K562 (cell line): ENCODE data around the gene SLC66A3. TPM values are rescaled to one million over a fixed set of nuclear protein-coding genes. Genes with fewer than 3 reads are reported as not detected.
A peak's percentile ranks its signal among the peaks of the same experiment; 100 is the strongest.

Experiments used
- ARHGAP35 ChIP-seq: fragments of 450-650 bp; IDR thresholded peaks from 2 replicates; pipeline ENCODE4 v1.6.1; 2018; ENCODE audit not compliant: partially characterized antibody
- ELF1 ChIP-seq: fragments of 200-800 bp; sonication (Bioruptor generic); IDR thresholded peaks from 2 replicates; pipeline ENCODE4 v1.6.1; 2016; ENCODE audit warnings: missing genetic modification characterization, missing compliant biosample characterization
- KDM1A ChIP-seq, 2 experiments: fragments of 450-650 bp; IDR thresholded peaks; 2 replicates each; pipeline ENCODE4 v1.6.1; 2016; ENCODE audit warnings: mild to moderate bottlenecking in 2 of 2
- PHTF2 ChIP-seq: fragments of 250-450 bp; sonication (Bioruptor Pico); IDR thresholded peaks from 2 replicates; pipeline ENCODE4 v1.5.0; 2021; ENCODE audit warnings: mild to moderate bottlenecking
- RBM34 ChIP-seq: fragments of 200-400 bp; formaldehyde crosslinking; IDR thresholded peaks from 2 replicates; pipeline ENCODE4 v1.6.1; 2018; ENCODE audit warnings: low read length, borderline replicate concordance; ENCODE audit not compliant: insufficient read depth
- TBL1XR1 ChIP-seq, 2 experiments: IDR thresholded peaks; 2 replicates each; pipeline ENCODE4 v1.6.1; 2012; ENCODE audit warnings: improper control_type of control experiment in 2 of 2, low read length in 2 of 2, mild to moderate bottlenecking in 1 of 2
- U2AF2 ChIP-seq: fragments of 200-400 bp; formaldehyde crosslinking; optimal IDR thresholded peaks from 2 replicates; pipeline ENCODE3; 2017; ENCODE audit warnings: low read depth, mild to moderate bottlenecking, low read length
- ZMIZ1 ChIP-seq, 2 experiments: fragments of 150-350 bp in 1 of 2; IDR thresholded peaks; 2 replicates each; pipeline ENCODE4 v1.6.1; 2012 to 2016; ENCODE audit warnings: low read depth in 2 of 2, low read length in 2 of 2, mild to moderate bottlenecking in 1 of 2, moderate library complexity in 1 of 2
- ZNF354B ChIP-seq: fragments of 250-450 bp; sonication (Bioruptor Pico); IDR thresholded peaks from 2 replicates; pipeline ENCODE4 v1.4.0; 2020
- ZNF830 ChIP-seq: fragments of 250-450 bp; sonication (Bioruptor Pico); IDR thresholded peaks from 2 replicates; pipeline ENCODE4 v1.5.0; 2021; ENCODE audit warnings: mild to moderate bottlenecking
- polyA plus RNA-seq, 8 experiments: library from polyadenylated mRNA; depleted of rRNA in 4 of 8; stranded (reverse) in 5 of 8; unstranded in 3 of 8; fragments of >200 nt; fragmentation: Nextera tagmentation in 2 of 8; fragmentation: Illumina TruSeq in 1 of 8; extraction: Ambion mirVana in 2 of 8; extraction: Trizol in 1 of 8; gene quantifications; 2 replicates each; pipeline versions ENCODE4 v1.2.1 to v1.2.3, GENCODE V29; 2011 to 2014; ENCODE audit warnings: inconsistent platforms in 1 of 8, missing spikeins in 1 of 8
- total RNA-seq, 7 experiments: library from RNA; depleted of rRNA in 6 of 7; stranded (reverse); fragments of >200 nt in 6 of 7; fragmentation: Illumina TruSeq in 2 of 7; extraction: Trizol in 2 of 7; gene quantifications; 2 replicates each; pipeline versions ENCODE4 v1.2.1 to v1.2.3, GENCODE V29; 2011 to 2021; ENCODE audit warnings: low replicate concordance in 1 of 7
- TF ChIP-seq, protein P1 (sequence below): fragments of 250-450 bp; sonication (Bioruptor Pico); IDR thresholded peaks from 2 replicates; pipeline ENCODE4 v1.8.0; 2021; ENCODE audit warnings: moderate library complexity, mild to moderate bottlenecking, inconsistent platforms
- TF ChIP-seq, protein P2 (sequence below): fragments of 250-450 bp; sonication (Bioruptor Pico); IDR thresholded peaks from 2 replicates; pipeline ENCODE4 v1.5.0; 2022; ENCODE audit warnings: mild to moderate bottlenecking
- TF ChIP-seq, protein P3 (sequence below), 2 experiments: fragments of 450-650 bp; IDR thresholded peaks; 2 replicates each; pipeline ENCODE4 v1.6.1; 2016; ENCODE audit warnings: mild to moderate bottlenecking in 2 of 2, borderline replicate concordance in 1 of 2, low read depth in 1 of 2, moderate library complexity in 1 of 2

The SLC66A3 gene
- total and polyA plus RNA-seq, 9 of the 15 experiments (the other 6 are each of a cell fraction or from before 2014, with no cell fraction given) = 2.8 to 30.0 (median 9.1) TPM

DNA sequence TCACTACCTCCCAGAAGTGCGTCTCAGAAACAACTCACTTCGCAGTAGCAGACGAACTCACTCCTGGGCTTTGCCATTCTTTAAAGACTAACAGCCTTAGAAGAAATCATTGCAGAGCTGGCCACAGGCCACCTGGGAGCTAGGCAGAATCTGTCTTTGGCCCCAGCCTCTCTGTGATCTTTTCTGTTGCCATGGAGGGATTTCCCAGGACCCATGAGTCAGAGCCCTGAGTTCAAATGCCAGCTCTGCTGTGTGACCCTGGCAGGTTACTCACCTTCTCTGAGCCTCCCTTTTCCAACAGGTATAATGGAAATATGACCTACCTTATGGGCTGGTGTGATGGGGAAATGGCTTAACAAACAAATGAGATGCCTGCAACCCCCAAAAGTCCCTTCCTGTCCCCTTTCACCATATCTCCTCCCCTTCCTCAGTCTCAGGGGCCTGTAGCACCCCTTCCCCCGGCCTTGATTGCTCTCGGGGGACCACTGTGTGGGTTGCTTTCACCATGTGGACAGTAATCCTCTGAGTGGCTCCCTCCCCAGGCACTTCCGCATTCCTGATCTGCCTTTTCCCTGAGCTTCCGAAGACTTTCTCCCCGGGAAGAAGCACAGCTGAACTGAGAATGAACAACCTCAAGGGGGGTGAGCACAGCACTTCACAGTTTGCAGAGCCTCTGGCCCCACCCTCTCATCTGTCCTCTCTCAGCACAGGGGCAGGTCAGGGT lies 34.0 kb upstream of the SLC66A3 start (continued):
- TF ChIP-seq, protein P1, sequence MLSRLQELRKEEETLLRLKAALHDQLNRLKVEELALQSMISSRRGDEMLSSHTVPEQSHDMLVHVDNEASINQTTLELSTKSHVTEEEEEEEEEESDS (CRISPR knock-in tag) = no peak
- TF ChIP-seq, protein P2, sequence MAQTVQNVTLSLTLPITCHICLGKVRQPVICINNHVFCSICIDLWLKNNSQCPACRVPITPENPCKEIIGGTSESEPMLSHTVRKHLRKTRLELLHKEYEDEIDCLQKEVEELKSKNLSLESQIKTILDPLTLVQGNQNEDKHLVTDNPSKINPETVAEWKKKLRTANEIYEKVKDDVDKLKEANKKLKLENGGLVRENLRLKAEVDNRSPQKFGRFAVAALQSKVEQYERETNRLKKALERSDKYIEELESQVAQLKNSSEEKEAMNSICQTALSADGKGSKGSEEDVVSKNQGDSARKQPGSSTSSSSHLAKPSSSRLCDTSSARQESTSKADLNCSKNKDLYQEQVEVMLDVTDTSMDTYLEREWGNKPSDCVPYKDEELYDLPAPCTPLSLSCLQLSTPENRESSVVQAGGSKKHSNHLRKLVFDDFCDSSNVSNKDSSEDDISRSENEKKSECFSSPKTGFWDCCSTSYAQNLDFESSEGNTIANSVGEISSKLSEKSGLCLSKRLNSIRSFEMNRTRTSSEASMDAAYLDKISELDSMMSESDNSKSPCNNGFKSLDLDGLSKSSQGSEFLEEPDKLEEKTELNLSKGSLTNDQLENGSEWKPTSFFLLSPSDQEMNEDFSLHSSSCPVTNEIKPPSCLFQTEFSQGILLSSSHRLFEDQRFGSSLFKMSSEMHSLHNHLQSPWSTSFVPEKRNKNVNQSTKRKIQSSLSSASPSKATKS = no peak
- TF ChIP-seq ARHGAP35 = no peak
- TF ChIP-seq ZNF830 (CRISPR knock-in tag) = no peak
- no peak for TF ChIP-seq RBM34
- no peak for TF ChIP-seq TBL1XR1 (IDR thresholded peaks at IDR 0.05; ENCODE audit: low read length in 2 of 2)
- TF ChIP-seq, protein P3, sequence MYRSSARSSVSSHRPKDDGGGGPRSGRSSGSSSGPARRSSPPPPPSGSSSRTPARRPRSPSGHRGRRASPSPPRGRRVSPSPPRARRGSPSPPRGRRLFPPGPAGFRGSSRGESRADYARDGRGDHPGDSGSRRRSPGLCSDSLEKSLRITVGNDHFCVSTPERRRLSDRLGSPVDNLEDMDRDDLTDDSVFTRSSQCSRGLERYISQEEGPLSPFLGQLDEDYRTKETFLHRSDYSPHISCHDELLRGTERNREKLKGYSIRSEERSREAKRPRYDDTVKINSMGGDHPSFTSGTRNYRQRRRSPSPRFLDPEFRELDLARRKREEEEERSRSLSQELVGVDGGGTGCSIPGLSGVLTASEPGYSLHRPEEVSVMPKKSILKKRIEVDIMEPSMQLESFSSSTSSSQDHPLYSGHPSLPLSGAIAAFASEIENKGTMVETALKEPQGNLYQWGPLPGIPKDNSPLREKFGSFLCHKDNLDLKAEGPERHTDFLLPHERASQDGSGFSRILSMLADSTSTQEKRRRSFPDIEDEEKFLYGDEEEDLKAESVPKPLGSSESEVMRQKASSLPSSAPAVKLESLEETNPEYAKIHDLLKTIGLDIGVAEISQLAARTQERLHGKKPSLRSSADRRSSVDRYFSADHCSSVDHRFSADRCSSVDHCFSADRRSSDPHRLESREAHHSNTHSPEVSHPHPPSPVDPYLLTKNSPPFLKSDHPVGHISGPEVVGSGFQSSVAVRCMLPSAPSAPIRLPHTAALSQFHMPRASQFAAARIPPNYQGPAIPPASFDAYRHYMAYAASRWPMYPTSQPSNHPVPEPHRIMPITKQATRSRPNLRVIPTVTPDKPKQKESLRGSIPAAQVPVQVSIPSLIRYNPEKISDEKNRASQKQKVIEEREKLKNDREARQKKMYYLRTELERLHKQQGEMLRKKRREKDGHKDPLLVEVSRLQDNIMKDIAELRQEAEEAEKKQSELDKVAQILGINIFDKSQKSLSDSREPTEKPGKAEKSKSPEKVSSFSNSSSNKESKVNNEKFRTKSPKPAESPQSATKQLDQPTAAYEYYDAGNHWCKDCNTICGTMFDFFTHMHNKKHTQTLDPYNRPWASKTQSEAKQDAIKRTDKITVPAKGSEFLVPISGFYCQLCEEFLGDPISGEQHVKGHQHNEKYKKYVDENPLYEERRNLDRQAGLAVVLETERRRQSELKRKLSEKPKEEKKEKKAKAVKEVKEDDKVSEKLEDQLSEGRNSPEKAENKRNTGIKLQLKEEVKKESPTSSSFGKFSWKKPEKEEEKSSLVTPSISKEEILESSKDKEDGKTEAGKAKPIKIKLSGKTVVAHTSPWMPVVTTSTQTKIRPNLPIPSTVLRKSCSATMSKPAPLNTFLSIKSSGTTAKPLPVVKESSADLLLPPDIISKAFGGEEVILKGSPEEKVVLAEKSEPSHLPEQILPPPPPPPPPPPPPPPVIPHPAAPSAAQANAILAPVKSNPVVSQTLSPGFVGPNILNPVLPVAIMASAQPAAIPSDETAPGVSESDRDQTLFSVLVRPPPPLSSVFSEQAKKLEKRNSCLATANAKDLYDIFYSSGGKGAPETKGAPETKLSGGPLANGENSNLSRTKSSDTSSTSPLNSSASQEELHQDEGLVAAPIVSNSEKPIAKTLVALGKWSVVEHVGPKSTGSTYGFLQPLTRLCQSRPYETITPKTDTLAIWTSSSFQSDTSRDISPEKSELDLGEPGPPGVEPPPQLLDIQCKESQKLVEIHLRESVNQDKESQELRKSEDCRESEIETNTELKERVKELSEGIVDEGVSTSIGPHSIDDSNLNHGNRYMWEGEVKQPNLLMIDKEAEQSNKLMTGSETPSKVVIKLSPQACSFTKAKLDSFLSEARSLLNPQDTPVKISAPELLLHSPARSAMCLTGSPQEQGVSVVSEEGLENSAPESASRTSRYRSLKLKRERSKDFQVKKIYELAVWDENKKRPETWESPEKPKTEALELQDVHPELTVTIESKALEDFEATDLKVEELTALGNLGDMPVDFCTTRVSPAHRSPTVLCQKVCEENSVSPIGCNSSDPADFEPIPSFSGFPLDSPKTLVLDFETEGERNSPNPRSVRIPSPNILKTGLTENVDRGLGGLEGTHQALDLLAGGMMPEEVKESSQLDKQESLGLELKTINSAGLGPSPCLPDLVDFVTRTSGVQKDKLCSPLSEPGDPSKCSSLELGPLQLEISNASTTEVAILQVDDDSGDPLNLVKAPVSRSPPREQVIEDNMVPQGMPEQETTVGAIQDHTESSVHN (IDR thresholded peaks at IDR 0.05; ENCODE audit: borderline replicate concordance in 1 of 2, low read depth in 1 of 2) = no peak
- 0 out of 4 replicates have a peak, but pooled peaks of 1 of the 2 experiments have one; percentile 35 for TF ChIP-seq KDM1A (IDR thresholded peaks at IDR 0.05)
- peak; percentile 41; the same call in 1 of the 2 replicates for TF ChIP-seq ELF1 (tag)
- TF ChIP-seq PHTF2 (CRISPR knock-in tag) = no peak
- no peak for TF ChIP-seq ZMIZ1 (IDR thresholded peaks at IDR 0.05; ENCODE audit: low read depth in 2 of 2, low read length in 2 of 2)
- no peak for TF ChIP-seq U2AF2
- TF ChIP-seq ZNF354B (CRISPR knock-in tag) = no peak
